NCI-H2227 (cell line): ENCODE results near the gene TEAD1.
A peak's percentile ranks its signal among the peaks of the same experiment; 100 is the strongest.
"Not testable (repeated sequence)": the region's sequence is repeated elsewhere in the genome, so short reads cannot be mapped to it uniquely, and the experiment has no call there.

ENCODE experiments used
- DNase-seq: peaks from one replicate; lab custom pipeline; 2025; ENCODE audit not compliant: unreplicated experiment; lab: John Stamatoyannopoulos, UW

Gene TEAD1

DNA sequence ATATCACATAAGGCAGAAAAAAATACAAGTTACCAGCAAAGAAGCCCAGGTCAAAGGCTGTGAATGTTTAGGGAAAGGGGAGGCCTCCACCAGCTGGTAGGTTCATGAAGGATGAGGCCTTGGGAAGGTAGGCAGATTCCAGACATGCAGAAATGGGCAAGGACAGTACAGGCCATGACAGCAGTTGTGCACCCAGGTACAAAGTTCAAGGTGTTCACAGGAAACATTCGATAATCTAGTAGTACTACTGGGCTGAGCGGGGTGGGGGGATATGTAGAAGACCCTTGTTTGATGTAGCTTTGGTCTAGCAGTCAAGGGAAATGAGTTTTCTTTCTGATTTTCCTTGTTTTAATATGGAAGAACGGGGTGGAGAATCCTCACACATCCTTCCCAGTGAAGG is 182.1 kb downstream of the TEAD1 start:
- DNase-seq: no peak

GRCh38 chr11:12857572-12857971 is 183.4 kb downstream of the TEAD1 start:
- no peak for DNase-seq

DNA sequence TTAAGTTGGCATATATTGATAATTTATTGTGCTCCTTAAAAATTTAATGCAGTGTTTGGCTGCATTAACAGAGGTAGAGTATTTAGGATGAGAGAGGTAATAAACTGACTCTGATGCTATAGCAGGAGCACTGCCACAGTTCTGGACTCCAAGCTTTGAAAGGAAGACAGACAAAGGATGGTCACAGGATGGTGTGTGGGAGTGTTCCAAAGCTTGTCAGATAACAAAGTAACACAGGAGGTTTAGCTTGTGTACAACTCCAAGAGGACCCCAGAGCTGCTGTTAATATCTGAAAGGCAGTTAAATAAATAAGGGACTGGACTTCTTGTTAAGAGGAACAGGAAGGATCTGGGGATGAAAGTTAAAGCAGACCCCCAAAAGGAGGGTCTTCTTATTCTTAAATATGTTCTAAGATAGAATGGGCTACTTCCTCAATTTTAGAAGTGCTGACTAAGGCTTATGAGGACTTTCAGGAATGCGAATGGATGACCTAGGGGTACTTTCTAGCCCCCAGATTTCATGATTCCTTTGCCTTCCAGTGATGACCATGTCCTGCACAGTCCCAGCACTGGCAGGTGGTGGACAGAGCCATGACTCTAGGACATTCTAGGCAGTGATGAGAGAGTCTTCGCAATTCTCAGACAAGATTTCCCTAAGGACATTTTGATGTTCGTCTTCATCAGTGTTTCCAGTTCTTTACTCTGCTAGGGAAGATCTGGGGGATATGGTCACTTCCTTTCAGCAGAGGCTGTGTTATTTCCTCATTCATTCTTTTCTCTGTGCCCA is 185.8 kb downstream of the TEAD1 start:
- no peak for DNase-seq

DNA sequence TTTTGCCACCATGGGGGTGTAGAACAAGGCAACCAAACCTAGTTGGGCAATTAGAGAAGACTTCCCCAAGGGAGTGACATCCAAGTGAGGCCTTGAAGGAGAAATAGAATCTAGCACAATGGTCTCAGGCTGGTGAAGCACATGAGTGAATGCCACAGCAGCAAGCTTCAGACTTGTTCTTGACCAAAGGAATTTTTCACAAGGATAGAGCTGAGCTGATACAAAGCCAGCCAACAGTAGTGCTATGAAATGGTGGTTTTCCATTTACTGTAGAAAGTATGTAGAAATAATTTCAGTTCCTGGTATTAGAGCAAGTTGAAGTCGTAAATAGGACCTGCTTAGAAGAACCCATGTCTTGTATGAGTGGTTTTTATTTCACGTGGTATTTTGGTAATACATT is 186.6 kb downstream of the TEAD1 start:
- no peak for DNase-seq

- peak; percentile 64 for DNase-seq
Observed at GRCh38 chr11:12862696-12863469, 188.7 kb downstream of the TEAD1 start.

- no peak for DNase-seq
Observed at GRCh38 chr11:12863605-12864121, 189.4 kb downstream of the TEAD1 start.

DNA sequence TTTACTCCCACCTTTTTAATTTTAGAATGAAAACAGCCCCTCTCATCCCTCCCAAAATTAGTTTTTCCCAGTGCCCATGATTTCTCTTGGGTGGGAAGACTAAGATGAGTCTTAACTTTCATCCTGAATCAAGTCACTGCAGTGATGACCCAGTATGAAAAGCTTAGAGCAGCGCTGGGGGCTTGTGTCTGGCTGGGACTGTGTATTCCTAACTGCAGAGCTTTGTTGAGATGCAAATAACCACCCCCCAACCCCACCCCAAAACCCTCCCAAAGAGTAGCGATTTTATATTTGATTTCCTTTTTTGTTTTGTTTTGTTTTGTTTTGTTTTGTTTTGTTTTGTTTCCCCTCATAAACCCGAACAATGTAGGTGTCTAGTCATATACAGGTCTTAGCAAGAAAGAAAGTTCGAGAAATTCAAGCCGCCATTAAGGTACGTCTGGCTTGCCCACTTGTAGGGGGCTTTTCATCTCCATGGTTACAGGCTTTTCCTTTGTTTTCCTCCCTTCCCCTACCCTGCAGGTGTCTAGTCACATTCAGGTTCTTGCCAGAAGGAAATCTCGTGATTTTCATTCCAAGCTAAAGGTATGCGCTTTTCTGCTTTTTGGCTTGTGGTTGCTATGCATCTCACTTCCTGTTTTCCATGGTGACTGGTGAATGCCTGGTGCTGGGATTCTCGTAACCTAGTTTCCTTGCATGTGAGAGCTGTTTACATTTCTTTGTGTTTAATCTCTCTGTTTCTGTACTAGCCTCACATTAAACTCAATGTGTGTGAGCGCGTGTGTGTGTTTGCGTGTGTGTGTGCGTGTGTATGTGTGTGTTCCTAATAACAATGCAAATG is 190.3 kb downstream of the TEAD1 start:
- DNase-seq: peak; percentile 63

GRCh38 chr11:12865863-12866595 is 191.8 kb downstream of the TEAD1 start:
- DNase-seq: no peak

GRCh38 chr11:12867531-12867930 is 193.3 kb downstream of the TEAD1 start:
- DNase-seq: no peak

DNA sequence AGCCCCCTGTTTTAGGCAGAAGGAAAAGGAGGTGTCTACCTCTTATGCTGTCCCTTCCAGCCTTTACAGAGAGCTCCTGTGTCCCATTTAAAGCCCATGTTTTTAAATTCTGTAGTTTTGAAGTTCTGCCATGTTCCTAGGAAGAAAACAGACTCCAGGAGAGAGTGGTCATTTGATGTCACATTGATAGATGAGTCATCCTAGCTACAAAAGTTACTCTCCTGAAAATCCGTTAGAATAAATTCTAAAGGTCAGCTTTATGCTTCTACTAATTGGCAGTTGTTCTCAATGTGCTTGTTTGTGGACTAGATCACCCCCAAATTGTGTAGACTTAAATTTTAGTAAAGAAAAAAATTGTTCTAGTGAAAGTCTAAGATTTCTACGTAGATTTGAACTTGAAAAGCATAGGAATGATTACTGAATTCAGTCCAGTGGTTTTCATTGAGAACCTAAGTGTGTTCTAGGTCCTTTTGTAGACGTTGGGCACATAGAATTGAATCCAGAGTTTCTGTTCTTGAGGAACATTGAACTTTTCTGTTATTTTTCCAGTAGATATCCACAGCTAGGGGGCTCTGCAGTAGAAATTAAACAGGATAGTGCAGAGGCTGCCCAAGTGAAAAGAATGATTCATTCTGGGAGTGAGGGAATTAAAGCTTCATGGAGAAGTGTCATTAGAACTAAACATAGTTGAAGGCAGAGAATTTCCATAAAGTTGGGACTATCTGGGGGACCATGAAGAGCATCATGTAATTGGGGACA is 194.3 kb downstream of the TEAD1 start:
- no peak for DNase-seq

GRCh38 chr11:12871241-12871640 is 197.0 kb downstream of the TEAD1 start:
- no peak for DNase-seq

GRCh38 chr11:12871788-12872321 is 197.6 kb downstream of the TEAD1 start:
- no peak for DNase-seq

DNA sequence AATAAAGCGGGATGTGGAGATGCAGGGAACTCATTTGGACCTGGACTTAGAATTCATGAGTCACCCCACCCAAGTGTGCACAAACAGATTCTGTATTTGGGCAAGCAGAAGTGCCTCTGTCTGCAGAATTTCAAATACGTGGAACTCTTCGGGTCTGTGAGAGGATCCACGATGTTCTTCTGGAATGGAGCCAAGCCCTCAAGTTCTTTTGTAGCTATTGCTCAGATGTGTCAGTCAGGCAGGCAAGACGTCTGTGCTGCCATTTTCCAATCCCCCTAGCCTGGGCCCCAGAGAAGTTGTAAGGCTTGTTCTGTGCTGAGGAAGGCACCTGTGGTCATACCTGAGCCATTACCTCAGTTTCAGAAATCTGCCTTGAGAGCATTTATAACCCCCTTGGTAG is 202.1 kb downstream of the TEAD1 start:
- DNase-seq: no peak

GRCh38 chr11:12876988-12877387 is 202.8 kb downstream of the TEAD1 start:
- DNase-seq: no peak

DNA sequence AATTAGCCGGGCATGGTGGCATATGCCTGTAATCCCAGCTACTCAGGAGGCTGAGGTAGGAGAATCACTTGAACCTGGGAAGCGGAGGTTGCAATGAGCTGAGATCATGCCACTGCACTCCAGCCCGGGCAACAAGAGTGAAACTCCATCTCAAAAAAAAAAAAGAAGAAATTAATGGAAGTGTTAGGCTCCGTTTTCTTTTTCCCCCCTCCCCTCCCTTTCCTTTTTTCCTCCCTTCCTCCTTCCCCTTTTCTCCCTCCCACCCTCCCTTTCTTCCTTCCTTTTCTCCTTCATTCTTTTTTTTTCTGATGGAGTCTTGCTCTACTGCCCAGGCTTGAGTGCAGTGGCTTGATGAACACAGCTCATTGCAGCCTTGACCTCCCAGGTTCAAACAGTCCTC is 203.3 kb downstream of the TEAD1 start:
- not testable (repeated sequence) for DNase-seq

- no peak for DNase-seq
Observed at GRCh38 chr11:12880327-12880726, 206.1 kb downstream of the TEAD1 start.

GRCh38 chr11:12882670-12883069 is 208.4 kb downstream of the TEAD1 start:
- DNase-seq: no peak

- no peak for DNase-seq
Observed at GRCh38 chr11:12884751-12885318, 210.6 kb downstream of the TEAD1 start.

DNA sequence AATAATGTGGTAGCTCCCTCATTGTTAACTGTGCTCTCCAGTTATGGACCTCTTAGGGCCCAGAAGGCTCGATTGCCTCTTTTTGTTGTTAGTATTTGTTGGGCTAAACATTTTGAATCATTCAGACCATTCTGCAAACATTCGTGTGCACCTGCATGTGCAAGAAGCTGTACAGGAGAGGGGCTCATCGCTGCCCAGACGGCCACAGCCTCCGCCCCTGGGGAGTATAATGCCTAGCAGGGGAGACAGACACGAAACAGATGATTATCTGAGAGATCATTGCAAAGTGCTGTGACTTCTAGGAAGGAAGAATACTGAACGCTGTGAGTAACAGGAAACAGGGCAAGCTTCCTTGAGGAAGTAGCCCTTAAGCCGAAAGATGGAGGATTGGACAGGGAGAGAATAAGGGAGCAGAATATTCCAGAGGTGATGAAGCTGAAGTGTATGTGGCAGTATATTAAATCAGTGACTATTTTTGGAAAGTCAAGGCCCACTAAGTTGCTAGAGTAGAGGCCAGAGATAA is 211.6 kb downstream of the TEAD1 start:
- DNase-seq: peak; percentile 56
